Measurements from ENCODE around the gene MYT1.

Gene MYT1

DNA sequence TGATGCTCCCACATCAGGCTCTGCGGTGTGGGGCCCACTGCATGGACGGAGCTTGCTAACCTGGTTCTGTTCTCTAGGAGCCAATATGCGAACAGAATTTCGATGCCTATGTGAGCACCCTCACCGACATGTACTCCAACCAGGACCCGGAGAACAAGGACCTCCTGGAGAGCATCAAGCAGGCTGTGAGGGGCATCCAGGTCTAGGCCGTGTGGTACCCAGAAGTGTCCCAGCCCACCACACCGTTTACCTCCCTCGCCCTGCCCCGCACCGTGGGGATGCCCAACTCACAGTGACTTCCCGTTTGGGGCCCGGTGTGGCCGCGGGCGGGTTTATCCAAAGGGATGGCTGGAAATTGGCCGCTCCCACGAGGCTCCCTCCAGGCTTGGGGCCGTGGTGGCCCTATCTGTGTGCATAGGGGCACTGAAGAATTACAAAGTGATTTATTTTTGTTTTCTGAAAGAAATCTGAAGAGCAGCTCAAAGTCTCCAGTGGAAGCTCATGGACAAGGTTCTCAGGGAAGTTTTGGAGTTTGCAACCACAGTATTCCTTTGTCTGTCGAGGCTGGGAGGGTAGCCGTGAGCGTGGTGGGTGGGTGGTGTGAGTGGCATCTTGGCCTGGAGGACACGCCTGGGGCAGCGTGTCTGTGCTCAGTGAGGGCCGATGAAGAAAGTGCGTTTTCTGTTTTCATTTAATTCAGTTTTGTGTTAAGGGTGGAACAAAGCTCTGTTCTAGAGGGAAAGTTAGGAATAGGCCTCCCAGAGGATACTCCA, 76.2 kb downstream of the MYT1 start:
- TF ChIP-seq CTCF (conservative IDR thresholded peaks at IDR 0.05; ENCODE audit: low read depth) = no peak
- ChIA-PET CTCF (interaction anchor here (0.6 to 1.4 kb wide), 2 partner anchors 11 to 16 kb away, joined by 3 read pairs; partner anchors contain the start of gene PCMTD2), POLR2A (ENCODE audit: low non-redundant PET) (interaction anchor here (0.7 kb wide), 1 partner anchor 26 kb away, joined by 3 read pairs; no protein-coding TSS in a partner anchor)
- no peak for DNase-seq (ENCODE audit: low spot score)
- no peak overlapping the region for H3K27ac ChIP-seq

GRCh38 chr20:64241061-64241460, 76.8 kb downstream of the MYT1 start:
- CTCF ChIA-PET = interaction anchor here (1.4 kb wide), 1 partner anchor 15 kb away, joined by 3 read pairs; the partner anchor contains the start of gene PCMTD2
- POLR2A ChIA-PET (ENCODE audit: low non-redundant PET) = interaction anchor here (0.7 kb wide), 1 partner anchor 26 kb away, joined by 3 read pairs; no protein-coding TSS in a partner anchor

GRCh38 chr20:64242003-64242796, 77.9 kb downstream of the MYT1 start:
- H3K27ac ChIP-seq = no peak overlapping the region
- no peak for DNase-seq (ENCODE audit: low spot score)
- POLR2A ChIA-PET (ENCODE audit: low non-redundant PET) = no interaction called here
- TF ChIP-seq CTCF (conservative IDR thresholded peaks at IDR 0.05; ENCODE audit: low read depth) = no peak
- CTCF ChIA-PET = interaction anchor here (0.9 kb wide), 1 partner anchor 24 kb away, joined by 3 read pairs; no protein-coding TSS in a partner anchor

More at GRCh38 chr20:64241061-64241460, 76.8 kb downstream of the MYT1 start:
- no peak for TF ChIP-seq CTCF (conservative IDR thresholded peaks at IDR 0.05; ENCODE audit: low read depth)
- no peak overlapping the region for H3K27ac ChIP-seq
- no peak for DNase-seq (ENCODE audit: low spot score)

DNA sequence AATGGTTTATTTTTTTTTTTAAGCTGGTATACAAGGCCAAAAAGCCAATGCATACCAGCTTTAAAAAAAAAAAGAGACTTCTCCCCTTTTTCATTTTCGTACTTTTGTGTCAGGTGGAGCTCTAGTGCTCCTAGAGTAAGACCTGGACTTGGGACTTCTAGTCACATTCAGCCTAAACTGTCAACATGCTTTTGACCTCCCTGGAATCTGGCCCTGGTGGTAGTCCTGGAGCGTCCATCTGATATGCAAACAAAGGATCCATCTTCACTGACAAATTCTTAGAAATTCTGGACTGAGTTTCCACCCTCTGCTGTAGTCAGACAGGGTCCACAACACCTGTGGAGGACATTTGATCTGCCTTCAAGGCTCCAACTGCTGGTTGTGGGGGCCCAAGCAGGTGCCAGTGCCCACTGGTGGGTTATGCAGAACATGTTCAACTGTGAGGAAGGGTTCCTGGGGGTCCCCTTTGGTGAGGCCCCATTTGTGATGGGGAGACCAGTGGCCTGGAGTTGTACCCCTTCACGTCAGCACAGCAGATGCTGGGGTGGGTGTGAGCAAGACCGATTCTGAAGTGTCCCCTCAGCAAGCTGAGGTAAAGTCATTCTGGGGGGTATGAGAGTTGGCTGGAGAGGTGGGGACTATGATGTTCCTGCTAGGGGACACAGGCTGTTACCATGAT, 78.7 kb downstream of the MYT1 start:
- ChIA-PET CTCF (interaction anchor here (0.7 to 0.9 kb wide), 2 partner anchors 24 to 1727 kb away, joined by 3 read pairs; no protein-coding TSS in a partner anchor), POLR2A (ENCODE audit: low non-redundant PET) (no interaction called here)
- no peak for DNase-seq (ENCODE audit: low spot score)
- no peak overlapping the region for H3K27ac ChIP-seq
- no peak for TF ChIP-seq CTCF (conservative IDR thresholded peaks at IDR 0.05; ENCODE audit: low read depth)

- no peak for TF ChIP-seq CTCF (conservative IDR thresholded peaks at IDR 0.05; ENCODE audit: low read depth)
- no peak for DNase-seq (ENCODE audit: low spot score)
- no peak overlapping the region for H3K27ac ChIP-seq
- ChIA-PET POLR2A (ENCODE audit: low non-redundant PET) (no interaction called here), CTCF (no interaction called here)
Observed at GRCh38 chr20:64244281-64244805, 80.1 kb downstream of the MYT1 start.

Measured in RWPE1 (cell line).